AG04450 (cell line): ENCODE measurements around the gene TRAPPC1. TPM values are rescaled to one million over a fixed set of nuclear protein-coding genes. Genes with fewer than 3 reads are reported as not detected.
"Not testable (repeated sequence)": the region's sequence is repeated elsewhere in the genome, so short reads cannot be mapped to it uniquely, and the experiment has no call there.

Experiments used
- CTCF ChIA-PET: fragments of 300-600, 350-600 bp; formaldehyde crosslinking; extraction: SDS; loops from one replicate; lab custom pipeline; 2022; ENCODE audit warnings: antibody characterized with exemption, inconsistent platforms; lab: Charles Lee
- POLR2A ChIA-PET: fragments of 350-600 bp; formaldehyde crosslinking; extraction: SDS; loops from one replicate; lab custom pipeline; 2021; ENCODE audit warnings: antibody characterized with exemption, inconsistent platforms; lab: Yijun Ruan, JAX
- DNase-seq: peaks from one replicate; pipeline ENCODE4 v3.0.0-alpha.2; 2011; ENCODE audit warnings: low read depth, low spot score
- H3K27ac ChIP-seq: one replicate; pipeline ENCODE4 v1.5.1; 2012; ENCODE audit warnings: low read depth, low read length, control low read depth
- H3K27me3 ChIP-seq: one replicate; pipeline ENCODE4 v1.6.0; 2012; ENCODE audit warnings: low read length; ENCODE audit not compliant: control insufficient read depth, insufficient read depth
- H3K4me3 ChIP-seq: 2 replicates; pipeline ENCODE4 v1.5.1; 2011; ENCODE audit warnings: mild to moderate bottlenecking, low read depth, low read length, control low read depth
- H3K9me3 ChIP-seq: 2 replicates; pipeline ENCODE4 v1.5.1; 2012; ENCODE audit warnings: low read length; ENCODE audit not compliant: control insufficient read depth, insufficient read depth
- CTCF ChIP-seq: IDR thresholded peaks from 2 replicates; pipeline ENCODE4 v1.5.1; 2011; ENCODE audit warnings: low read depth, low read length, control low read depth, inconsistent platforms
- polyA plus RNA-seq: library from polyadenylated mRNA; depleted of rRNA; stranded (reverse); fragments of >200 nt; gene quantifications from 2 replicates; pipeline ENCODE4 v1.2.3, GENCODE V29; 2011

Gene TRAPPC1
- polyA plus RNA-seq, 1 experiment = 202 TPM

DNA sequence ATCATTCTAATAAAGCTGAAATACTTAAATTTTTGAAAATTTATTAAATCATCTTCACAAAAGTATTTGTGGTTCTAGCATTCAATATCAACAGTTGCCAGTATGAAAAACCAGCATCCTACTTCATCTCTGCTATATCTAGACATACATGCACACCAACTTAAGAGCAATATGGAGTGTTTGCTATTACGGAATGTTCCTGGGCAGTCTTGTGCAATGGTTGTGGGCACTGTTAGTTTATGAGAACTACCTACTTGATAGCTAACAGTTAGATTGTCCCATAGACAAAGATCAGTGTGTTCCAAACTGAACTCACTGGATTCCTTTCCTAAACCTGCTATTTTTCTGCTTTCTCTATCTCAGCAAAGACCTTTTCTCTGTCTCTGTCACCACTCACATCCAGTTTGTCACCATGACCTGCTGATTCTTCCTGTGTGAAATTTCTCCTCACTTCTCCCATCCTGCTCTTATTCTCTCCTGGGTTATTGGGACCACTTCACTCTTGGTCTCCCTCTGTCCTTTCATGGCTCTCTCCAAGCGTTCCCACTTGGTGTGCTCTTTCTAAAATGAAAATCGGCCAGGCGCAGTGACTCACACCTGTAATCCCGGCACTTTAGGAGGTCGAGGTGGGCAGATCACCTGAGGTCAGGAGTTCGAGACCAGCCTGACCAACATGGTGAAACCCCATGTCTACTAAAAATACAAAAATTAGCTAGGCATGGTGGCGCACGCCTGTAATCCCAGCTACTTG lies 27.9 kb upstream of the TRAPPC1 start:
- CTCF ChIA-PET = interaction anchor here (1.2 kb wide), 1 partner anchor 30 kb away, joined by 4 read pairs; no protein-coding TSS in a partner anchor
- DNase-seq = no peak

DNA sequence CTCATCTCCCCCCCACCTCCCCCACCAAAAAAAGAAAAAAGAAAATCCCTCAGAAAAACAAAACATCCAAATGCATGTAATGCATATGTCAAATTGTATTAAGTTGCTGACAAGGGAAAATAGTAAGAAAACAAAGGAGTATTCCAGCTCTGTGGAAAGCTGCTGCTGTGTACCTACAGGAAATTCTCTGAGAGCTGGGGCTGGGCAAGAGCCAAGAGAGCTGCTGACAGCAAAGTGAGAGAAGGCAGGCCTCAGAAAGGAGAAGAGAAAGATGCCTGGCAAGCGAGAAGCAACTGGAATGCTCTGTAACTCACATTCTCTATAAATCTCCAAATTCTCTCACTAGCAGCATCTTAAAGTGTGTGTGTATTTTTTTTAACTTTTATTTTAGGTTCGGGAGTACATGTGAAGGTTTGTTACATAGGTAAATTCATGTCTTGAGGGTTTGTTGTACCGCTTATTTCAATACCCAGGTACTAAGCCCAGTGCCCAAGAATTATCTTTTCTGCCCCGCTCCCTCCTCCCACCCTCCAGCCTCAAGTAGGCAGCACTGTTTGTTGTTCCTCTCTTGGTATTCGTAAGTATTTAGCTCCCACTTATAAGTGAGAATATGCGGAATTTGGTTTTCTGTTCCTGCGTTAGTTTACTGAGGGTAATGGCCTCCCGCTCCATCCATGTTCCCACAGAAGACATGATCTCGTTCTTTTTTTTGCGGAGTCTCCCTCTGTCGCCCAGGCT lies 24.7 kb upstream of the TRAPPC1 start:
- CTCF ChIA-PET = interaction anchor here (0.6 to 1.1 kb wide), 5 partner anchors 13 to 205 kb away, joined by 3 to 8 read pairs (median 4); no protein-coding TSS in a partner anchor
- DNase-seq = no peak

More for the DNA sequence above, 27.9 kb upstream of the TRAPPC1 start:
- TF ChIP-seq CTCF = no peak
- no peak overlapping the region for H3K27ac ChIP-seq
- peaks cover 19% of the 10 kb centered on the region for H3K27me3 ChIP-seq
- H3K9me3 ChIP-seq = no peaks in the 10 kb centered on the region
- POLR2A ChIA-PET = no interaction called here
- H3K4me3 ChIP-seq = no peak overlapping the region

DNA sequence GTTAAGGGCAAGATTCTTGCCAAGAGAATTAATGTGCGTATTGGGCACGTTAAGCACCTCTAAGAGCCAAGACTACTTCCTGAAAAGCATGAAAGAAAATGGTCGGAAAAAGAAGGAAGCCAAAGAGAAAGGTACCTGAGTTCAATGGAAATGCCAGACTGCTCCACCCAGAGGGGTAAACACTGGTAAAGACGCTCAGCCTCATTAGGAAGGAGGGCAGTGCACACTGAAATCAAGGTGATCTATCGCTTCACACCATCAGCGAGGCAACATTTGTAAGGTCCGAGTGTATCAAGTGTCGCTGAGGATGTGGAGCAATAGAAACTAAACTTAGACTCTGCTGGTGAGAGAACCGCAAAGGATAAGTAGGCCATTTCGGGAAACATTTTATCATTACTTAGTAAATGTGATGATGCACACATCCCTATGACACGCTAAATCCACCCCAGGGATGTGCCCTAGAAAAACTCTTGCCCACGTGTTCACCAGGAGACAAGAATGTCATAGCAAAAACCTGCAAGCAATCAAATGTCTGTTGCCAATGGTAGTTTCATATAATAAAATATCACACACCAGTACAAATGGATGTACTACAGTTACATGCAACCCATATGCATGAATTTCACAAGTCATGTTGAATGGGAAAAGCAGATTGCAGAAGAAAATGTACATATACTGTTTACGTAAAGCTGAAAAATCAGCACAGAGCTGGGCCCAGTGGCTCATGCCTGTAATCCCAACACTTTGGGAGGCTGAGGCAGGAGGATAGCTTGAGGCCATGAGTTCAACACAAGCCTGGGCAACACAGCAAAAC lies 23.9 kb upstream of the TRAPPC1 start:
- no peak overlapping the region for H3K27ac ChIP-seq
- no peaks in the 10 kb centered on the region for H3K9me3 ChIP-seq
- ChIA-PET POLR2A (no interaction called here), CTCF (interaction anchor here (0.6 to 1.1 kb wide), 3 partner anchors 13 to 204 kb away, joined by 3 to 8 read pairs (median 4); no protein-coding TSS in a partner anchor)
- no peak overlapping the region for H3K4me3 ChIP-seq
- TF ChIP-seq CTCF = no peak
- no peak for DNase-seq
- peaks cover 8% of the 10 kb centered on the region for H3K27me3 ChIP-seq

More for the DNA sequence above, 24.7 kb upstream of the TRAPPC1 start:
- Histone ChIP-seq H3K27me3 (peaks cover 14% of the 10 kb centered on the region), H3K27ac (no peak overlapping the region), H3K9me3 (no peaks in the 10 kb centered on the region), H3K4me3 (no peak overlapping the region)
- POLR2A ChIA-PET = no interaction called here
- TF ChIP-seq CTCF = no peak

DNA sequence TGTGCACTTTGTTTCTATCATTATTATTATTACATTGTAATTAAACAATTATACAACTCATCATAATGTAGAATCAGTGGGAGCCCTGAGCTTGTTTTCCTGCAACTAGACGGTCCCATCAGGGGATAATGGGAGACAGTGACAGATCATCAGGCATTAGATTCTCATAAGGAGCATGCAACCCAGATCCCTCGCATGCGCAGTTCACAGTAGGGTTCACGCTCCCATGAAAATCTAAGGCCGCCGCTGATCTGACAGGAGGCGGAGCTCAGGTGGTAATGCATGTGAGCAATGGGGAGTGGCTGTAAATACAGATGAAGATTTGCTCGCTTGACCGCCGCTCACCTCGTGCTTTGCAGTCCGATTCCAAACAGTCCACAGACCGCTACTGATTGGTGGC lies 21.5 kb upstream of the TRAPPC1 start:
- POLR2A ChIA-PET, H3K27ac ChIP-seq, H3K4me3 ChIP-seq, DNase-seq, H3K27me3 ChIP-seq, H3K9me3 ChIP-seq: not testable (repeated sequence)
- CTCF ChIA-PET = interaction anchor here (1.3 to 1.7 kb wide), 2 partner anchors 36 to 37 kb away, joined by 4 to 5 read pairs; no protein-coding TSS in a partner anchor

- Histone ChIP-seq H3K27me3 (no peaks in the 10 kb centered on the region), H3K9me3 (no peaks in the 10 kb centered on the region), H3K4me3 (no peak overlapping the region), H3K27ac (no peak overlapping the region)
- DNase-seq = no peak
- ChIA-PET CTCF (no interaction called here), POLR2A (no interaction called here)
- no peak for TF ChIP-seq CTCF
Measured at GRCh38 chr17:7951143-7951792, 19.5 kb upstream of the TRAPPC1 start.
